ENCODE measurements around the gene CKMT1A. TPM values are rescaled to one million over a fixed set of nuclear protein-coding genes. Genes with fewer than 3 reads are reported as not detected.

Gene CKMT1A
- total RNA-seq, 1 donor, result not detected

Small RNA genes lying within 50 kb of the gene (small RNA-seq; reads per million reads assigned to genes)
- gene PDIA3P2 (not detected), gene RNU6-353P (not detected), gene RNU6-354P (not detected)

Other genes starting within 250 kb of the CKMT1A start
- gene TP53BP1, start 200.7 kb upstream of the CKMT1A start, total RNA-seq (ENCODE audit: low replicate concordance), result 71.9 and 106 TPM in 2 replicates
- 43.9 and 108 TPM in 2 replicates for gene MAP1A, start 176.3 kb upstream of the CKMT1A start, total RNA-seq (ENCODE audit: low replicate concordance)
- gene PPIP5K1, start 103.7 kb upstream of the CKMT1A start, total RNA-seq (ENCODE audit: low replicate concordance), result 12.1 and 22.2 TPM in 2 replicates
- gene CKMT1B, start 99.8 kb upstream of the CKMT1A start, total RNA-seq (ENCODE audit: low replicate concordance), result not detected in 2 replicates
- 0.09 TPM in 1 of 2 replicates, not detected in the other for gene STRC, start 75.1 kb upstream of the CKMT1A start, total RNA-seq (ENCODE audit: low replicate concordance)
- gene CATSPER2, start 45.0 kb upstream of the CKMT1A start, total RNA-seq (ENCODE audit: low replicate concordance), result 1.5 and 2.4 TPM in 2 replicates
- 172 and 180 TPM in 2 replicates for gene PDIA3, start 52.6 kb downstream of the CKMT1A start, total RNA-seq (ENCODE audit: low replicate concordance)
- gene ELL3, start 83.1 kb downstream of the CKMT1A start, total RNA-seq (ENCODE audit: low replicate concordance), result 2.1 and 4.9 TPM in 2 replicates
- 516 and 576 TPM in 2 replicates for gene SERF2, start 98.5 kb downstream of the CKMT1A start, total RNA-seq (ENCODE audit: low replicate concordance)
- 0.18 TPM in 1 of 2 replicates, not detected in the other for gene SERINC4, start 106.4 kb downstream of the CKMT1A start, total RNA-seq (ENCODE audit: low replicate concordance)
- 3.7 and 16.4 TPM in 2 replicates for gene HYPK, start 106.7 kb downstream of the CKMT1A start, total RNA-seq (ENCODE audit: low replicate concordance)
- gene MFAP1, start 130.8 kb downstream of the CKMT1A start, total RNA-seq (ENCODE audit: low replicate concordance), result 24.2 and 57.5 TPM in 2 replicates
- gene WDR76, start 133.1 kb downstream of the CKMT1A start, total RNA-seq (ENCODE audit: low replicate concordance), result 2.9 and 58.2 TPM in 2 replicates